Endothelial cell (in vitro differentiated cells): ENCODE data around the gene GSKIP. TPM values are rescaled to one million over a fixed set of nuclear protein-coding genes. Genes with fewer than 3 reads are reported as not detected.
"Not testable (repeated sequence)": the region's sequence is repeated elsewhere in the genome, so short reads cannot be mapped to it uniquely, and the experiment has no call there.

Experiments
- DNase-seq: peaks from one replicate; pipeline ENCODE4 v3.0.0; 2021; ENCODE audit warnings: low spot score
- H3K27ac Mint-ChIP-seq: one replicate; pipeline ENCODE4 v1.8.0; 2021; ENCODE audit warnings: mixed read lengths, inconsistent platforms; ENCODE audit not compliant: unreplicated experiment
- H3K27me3 Mint-ChIP-seq: one replicate; pipeline ENCODE4 v1.8.0; 2021; ENCODE audit warnings: mild to moderate bottlenecking, moderate library complexity, mixed read lengths, inconsistent platforms; ENCODE audit not compliant: unreplicated experiment
- H3K36me3 Mint-ChIP-seq: one replicate; pipeline ENCODE4 v1.8.0; 2021; ENCODE audit warnings: mild to moderate bottlenecking, low read depth, mixed read lengths, inconsistent platforms; ENCODE audit not compliant: unreplicated experiment
- H3K4me1 Mint-ChIP-seq: one replicate; pipeline ENCODE4 v1.8.0; 2021; ENCODE audit warnings: mild to moderate bottlenecking, mixed read lengths, inconsistent platforms; ENCODE audit not compliant: unreplicated experiment
- H3K4me3 Mint-ChIP-seq: one replicate; pipeline ENCODE4 v1.8.0; 2021; ENCODE audit warnings: mild to moderate bottlenecking, mixed read lengths, inconsistent platforms; ENCODE audit not compliant: unreplicated experiment
- H3K9me3 Mint-ChIP-seq: one replicate; pipeline ENCODE4 v1.8.0; 2021; ENCODE audit warnings: mixed read lengths, inconsistent platforms; ENCODE audit not compliant: unreplicated experiment
- CTCF ChIP-seq: fragments of 200-600 bp; sonication (generic); IDR thresholded peaks from one replicate; pipeline ENCODE4 v1.5.0; 2021; ENCODE audit warnings: antibody characterized with exemption; ENCODE audit not compliant: unreplicated experiment
- total RNA-seq: library from RNA; stranded (reverse); fragmentation: NEBNext Ultra II Directional; extraction: Animal tissue kit (Norgen Biotek cat#: 25700); gene quantifications from one replicate; pipeline ENCODE4 v1.2.1, GENCODE V29; 2021; ENCODE audit not compliant: unreplicated experiment

Gene GSKIP
- total RNA-seq, 1 donor from 2014 or later, result 27.6 TPM

- no peak overlapping the region for H3K27ac Mint-ChIP-seq
- no peak overlapping the region for H3K4me3 Mint-ChIP-seq
- no peaks in the 10 kb centered on the region for H3K9me3 Mint-ChIP-seq
- no peaks in the 10 kb centered on the region for H3K4me1 Mint-ChIP-seq
- peaks cover 10% of the 10 kb centered on the region for H3K36me3 Mint-ChIP-seq
- no peaks in the 10 kb centered on the region for H3K27me3 Mint-ChIP-seq
- DNase-seq, result no peak
- TF ChIP-seq CTCF, result no peak
Observed at GRCh38 chr14:96338551-96338950, 24.8 kb upstream of the GSKIP start.

- Mint-ChIP-seq H3K4me1 (no peaks in the 10 kb centered on the region), H3K9me3 (no peaks in the 10 kb centered on the region), H3K4me3 (no peak overlapping the region), H3K27me3 (no peaks in the 10 kb centered on the region), H3K36me3 (peaks cover 10% of the 10 kb centered on the region), H3K27ac (no peak overlapping the region)
- TF ChIP-seq CTCF, result no peak
- no peak for DNase-seq
Observed at GRCh38 chr14:96341323-96341722, 22.0 kb upstream of the GSKIP start.

GRCh38 chr14:96345669-96346068 is 17.7 kb upstream of the GSKIP start:
- H3K36me3 Mint-ChIP-seq, result no peaks in the 10 kb centered on the region
- DNase-seq, result no peak
- H3K4me1 Mint-ChIP-seq, result no peaks in the 10 kb centered on the region
- H3K27ac Mint-ChIP-seq, result no peak overlapping the region
- TF ChIP-seq CTCF, result no peak
- peaks cover 2% of the 10 kb centered on the region for H3K27me3 Mint-ChIP-seq
- no peak overlapping the region for H3K4me3 Mint-ChIP-seq
- H3K9me3 Mint-ChIP-seq, result no peaks in the 10 kb centered on the region

GRCh38 chr14:96347957-96348356 is 15.4 kb upstream of the GSKIP start:
- not testable (repeated sequence) for H3K27ac Mint-ChIP-seq

GRCh38 chr14:96349286-96350075 is 13.8 kb upstream of the GSKIP start:
- Mint-ChIP-seq H3K27me3 (peaks cover 2% of the 10 kb centered on the region), H3K36me3 (no peaks in the 10 kb centered on the region), H3K9me3 (no peaks in the 10 kb centered on the region), H3K27ac (no peak overlapping the region), H3K4me3 (no peak overlapping the region), H3K4me1 (no peaks in the 10 kb centered on the region)
- DNase-seq, result no peak
- TF ChIP-seq CTCF, result no peak

More at GRCh38 chr14:96347957-96348356, 15.4 kb upstream of the GSKIP start:
- H3K4me3 Mint-ChIP-seq, H3K9me3 Mint-ChIP-seq, H3K27me3 Mint-ChIP-seq, H3K4me1 Mint-ChIP-seq, DNase-seq, H3K36me3 Mint-ChIP-seq: not testable (repeated sequence)
